SK-N-SH (cell line): ENCODE results near the gene EMX1. TPM values are rescaled to one million over a fixed set of nuclear protein-coding genes. Genes with fewer than 3 reads are reported as not detected.

Experiments used
- CTCF ChIA-PET: fragments of 300-600, 350-600 bp; formaldehyde crosslinking; extraction: SDS; loops from one replicate; lab custom pipeline; 2021; lab: Yijun Ruan, JAX
- POLR2A ChIA-PET: fragments of 350-600 bp; sonication (Branson Sonifier 250); formaldehyde crosslinking; extraction: SDS; loops from one replicate; lab custom pipeline; 2020; ENCODE audit warnings: antibody characterized with exemption, inconsistent platforms; lab: Yijun Ruan, JAX
- DNase-seq: peaks from one replicate; pipeline ENCODE4 v3.0.0; 2012
- H2AFZ ChIP-seq: fragments of 200-600 bp; sonication (generic); 2 replicates; pipeline ENCODE4 v1.8.1; 2016; ENCODE audit warnings: antibody characterized with exemption, mild to moderate bottlenecking, low read depth
- H3F3A ChIP-seq: fragments of 200-600 bp; sonication (generic); replicated peaks from 2 replicates; pipeline ENCODE3; 2016; ENCODE audit warnings: antibody characterized with exemption, mild to moderate bottlenecking; ENCODE audit not compliant: insufficient read depth
- H3K27ac ChIP-seq, 2 experiments: fragments of 200-500 bp in 1 of 2; fragments of 200-600 bp in 1 of 2; sonication (Bioruptor generic) in 1 of 2; sonication (generic), shearing (Covaris generic) in 1 of 2; 2 replicates each; pipeline versions ENCODE4 v1.5.1 to v1.6.1; 2014 to 2016; ENCODE audit warnings: low read depth in 2 of 2, inconsistent platforms in 1 of 2, low read length in 1 of 2, mild to moderate bottlenecking in 1 of 2, mixed read lengths in 1 of 2
- H3K27me3 ChIP-seq: fragments of 200-600 bp; sonication (generic), shearing (Covaris generic); 2 replicates; pipeline ENCODE4 v1.6.1; 2016; ENCODE audit warnings: mixed run types; ENCODE audit not compliant: insufficient read depth
- H3K36me3 ChIP-seq, 2 experiments: fragments of 200-500 bp in 1 of 2; fragments of 200-600 bp in 1 of 2; sonication (Bioruptor generic) in 1 of 2; sonication (generic) in 1 of 2; replicated peaks in 1 of 2; 2 replicates each; pipeline versions ENCODE3 to v1.5.1; 2014 to 2016; ENCODE audit warnings: low read length in 1 of 2, mild to moderate bottlenecking in 1 of 2; ENCODE audit not compliant: insufficient read depth in 2 of 2, control insufficient read depth in 1 of 2
- H3K4me1 ChIP-seq, 2 experiments: fragments of 200-500 bp in 1 of 2; fragments of 200-600 bp in 1 of 2; sonication (Bioruptor generic) in 1 of 2; sonication (generic), shearing (Covaris generic) in 1 of 2; 2 replicates each; pipeline versions ENCODE4 v1.5.1 to v1.6.1; 2014 to 2016; ENCODE audit warnings: low read depth in 1 of 2, low read length in 1 of 2, mixed run types in 1 of 2; ENCODE audit not compliant: insufficient read depth in 2 of 2, control insufficient read depth in 1 of 2
- H3K4me2 ChIP-seq: fragments of 200-600 bp; sonication (generic), shearing (Covaris generic); 2 replicates; pipeline ENCODE4 v1.6.1; 2017; ENCODE audit warnings: mixed run types
- H3K4me3 ChIP-seq, 2 experiments: fragments of 200-500 bp in 1 of 2; fragments of 200-600 bp in 1 of 2; sonication (Bioruptor generic) in 1 of 2; sonication (generic), shearing (Covaris generic) in 1 of 2; 2 replicates each; pipeline versions ENCODE4 v1.5.1 to v1.8.1; 2014 to 2016; ENCODE audit warnings: low read depth in 2 of 2, inconsistent platforms in 1 of 2, low read length in 1 of 2, mild to moderate bottlenecking in 1 of 2, mixed read lengths in 1 of 2, moderate library complexity in 1 of 2
- H3K79me2 ChIP-seq: fragments of 200-600 bp; sonication (generic); 2 replicates; pipeline ENCODE4 v1.8.1; 2017; ENCODE audit warnings: mild to moderate bottlenecking; ENCODE audit not compliant: insufficient read depth
- H3K9ac ChIP-seq: fragments of 200-600 bp; sonication (generic); 2 replicates; pipeline ENCODE4 v1.6.1; 2017; ENCODE audit warnings: mixed run types
- H3K9me2 ChIP-seq: fragments of 200-600 bp; sonication (generic); 2 replicates; pipeline ENCODE4 v1.6.1; 2017; ENCODE audit warnings: mixed run types
- H3K9me3 ChIP-seq: fragments of 200-600 bp; sonication (generic); 2 replicates; pipeline ENCODE4 v1.6.1; 2017; ENCODE audit warnings: mixed run types, mild to moderate bottlenecking, moderate library complexity
- H4K20me1 ChIP-seq: fragments of 200-600 bp; sonication (generic); 2 replicates; pipeline ENCODE4 v1.6.1; 2017; ENCODE audit warnings: mild to moderate bottlenecking, mixed run types; ENCODE audit not compliant: insufficient read depth
- CHD2 ChIP-seq: fragments of 150-350 bp; IDR thresholded peaks from 2 replicates; pipeline ENCODE4 v1.6.1; 2018; ENCODE audit warnings: low read length; ENCODE audit not compliant: partially characterized antibody
- ELF1 ChIP-seq: IDR thresholded peaks from 2 replicates; pipeline ENCODE4 v1.4.0; 2012
- FOXJ3 ChIP-seq: sonication (generic); formaldehyde crosslinking; IDR thresholded peaks from 2 replicates; pipeline ENCODE4 v1.5.1; 2020; ENCODE audit warnings: mild to moderate bottlenecking, missing genetic modification reagents
- GABPA ChIP-seq: IDR thresholded peaks from 2 replicates; pipeline ENCODE4 v1.4.0; 2012; ENCODE audit warnings: low read depth, mild to moderate bottlenecking
- GATA2 ChIP-seq: sonication (generic); formaldehyde crosslinking; IDR thresholded peaks from 2 replicates; pipeline ENCODE4 v1.5.0; 2020; ENCODE audit warnings: mild to moderate bottlenecking, missing genetic modification reagents
- MXI1 ChIP-seq: IDR thresholded peaks from 2 replicates; pipeline ENCODE4 v1.6.1; 2012; ENCODE audit warnings: mild to moderate bottlenecking, low read depth, low read length, improper control_type of control experiment
- NRF1 ChIP-seq: IDR thresholded peaks from 2 replicates; pipeline ENCODE4 v1.6.1; 2012; ENCODE audit warnings: low read depth, mild to moderate bottlenecking, low read length
- RAD21 ChIP-seq: IDR thresholded peaks from 2 replicates; pipeline ENCODE4 v1.6.1; 2012; ENCODE audit warnings: mild to moderate bottlenecking, low read length
- RFX5 ChIP-seq: IDR thresholded peaks from 2 replicates; pipeline ENCODE4 v1.6.1; 2012; ENCODE audit warnings: mild to moderate bottlenecking, improper control_type of control experiment, low read length
- RXRA ChIP-seq: IDR thresholded peaks from 2 replicates; pipeline ENCODE4 v1.4.0; 2012; ENCODE audit warnings: low read depth, mild to moderate bottlenecking, borderline replicate concordance
- SMC3 ChIP-seq: IDR thresholded peaks from 2 replicates; pipeline ENCODE4 v1.6.1; 2012; ENCODE audit warnings: low read depth, low read length, improper control_type of control experiment
- USF1 ChIP-seq: IDR thresholded peaks from 2 replicates; pipeline ENCODE4 v1.4.0; 2012; ENCODE audit warnings: low read depth, borderline replicate concordance
- WGBS: methylation state at CpG from one replicate; pipeline ENCODE4 v1.1.6; 2017; ENCODE audit warnings: low lambda C conversion rate; 5-methylcytosine and 5-hydroxymethylcytosine counted together
- polyA plus RNA-seq, 3 experiments: library from polyadenylated mRNA; depleted of rRNA; stranded (reverse); fragments of >200 nt; gene quantifications; 2 replicates each; pipeline ENCODE4 v1.2.3, GENCODE V29; 2012
- TF ChIP-seq, protein P1 (sequence below): fragments of 150-350 bp; IDR thresholded peaks from 2 replicates; pipeline ENCODE4 v1.6.1; 2016; ENCODE audit warnings: mild to moderate bottlenecking, low read depth, low read length
- TF ChIP-seq, protein P2 (sequence below): IDR thresholded peaks from 2 replicates; pipeline ENCODE4; 2012

The EMX1 gene
- polyA plus RNA-seq, 1 of the 3 experiments (the other 2 are of a cell fraction) = not detected

GRCh38 chr2:72932045-72932740 lies 14.9 kb downstream of the EMX1 start (continued):
- TF ChIP-seq GABPA (no peak), MXI1 (no peak)

- POLR2A ChIA-PET = no interaction called here
- H4K20me1 ChIP-seq = no peaks in the 10 kb centered on the region
- no peak overlapping the region for H3K9ac ChIP-seq
- CTCF ChIA-PET = interaction anchor here (0.9 to 5.3 kb wide), 3 partner anchors 11 to 41 kb away, joined by 3 to 36 read pairs (median 10); no protein-coding TSS in a partner anchor
- H3K9me3 ChIP-seq = no peaks in the 10 kb centered on the region
- no peak overlapping the region for H2AFZ ChIP-seq
- H3K4me2 ChIP-seq = no peak overlapping the region
- TF ChIP-seq, protein P1, sequence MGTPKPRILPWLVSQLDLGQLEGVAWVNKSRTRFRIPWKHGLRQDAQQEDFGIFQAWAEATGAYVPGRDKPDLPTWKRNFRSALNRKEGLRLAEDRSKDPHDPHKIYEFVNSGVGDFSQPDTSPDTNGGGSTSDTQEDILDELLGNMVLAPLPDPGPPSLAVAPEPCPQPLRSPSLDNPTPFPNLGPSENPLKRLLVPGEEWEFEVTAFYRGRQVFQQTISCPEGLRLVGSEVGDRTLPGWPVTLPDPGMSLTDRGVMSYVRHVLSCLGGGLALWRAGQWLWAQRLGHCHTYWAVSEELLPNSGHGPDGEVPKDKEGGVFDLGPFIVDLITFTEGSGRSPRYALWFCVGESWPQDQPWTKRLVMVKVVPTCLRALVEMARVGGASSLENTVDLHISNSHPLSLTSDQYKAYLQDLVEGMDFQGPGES = no peak
- no peak for TF ChIP-seq USF1
- TF ChIP-seq, all 33 proteins: peak for 0
- Histone ChIP-seq H3K4me3 (no peak overlapping the region), H3K4me1 (peaks cover 8 to 15% of the 10 kb centered on the region in 2 experiments; a peak in 1 of 4 replicates), H3K27me3 (peaks cover 16% of the 10 kb centered on the region; the same call in 1 of the 2 replicates), H3K36me3 (no peaks in the 10 kb centered on the region), H3K27ac (no peak overlapping the region), H3K79me2 (no peaks in the 10 kb centered on the region), H3K9me2 (no peaks in the 10 kb centered on the region), H3F3A (no peaks in the 10 kb centered on the region)
- 87% methylated on average over 3 of the region's 4 CpGs for WGBS
- no peak for DNase-seq
Observed at GRCh38 chr2:72932805-72933204, 15.5 kb downstream of the EMX1 start.

DNA sequence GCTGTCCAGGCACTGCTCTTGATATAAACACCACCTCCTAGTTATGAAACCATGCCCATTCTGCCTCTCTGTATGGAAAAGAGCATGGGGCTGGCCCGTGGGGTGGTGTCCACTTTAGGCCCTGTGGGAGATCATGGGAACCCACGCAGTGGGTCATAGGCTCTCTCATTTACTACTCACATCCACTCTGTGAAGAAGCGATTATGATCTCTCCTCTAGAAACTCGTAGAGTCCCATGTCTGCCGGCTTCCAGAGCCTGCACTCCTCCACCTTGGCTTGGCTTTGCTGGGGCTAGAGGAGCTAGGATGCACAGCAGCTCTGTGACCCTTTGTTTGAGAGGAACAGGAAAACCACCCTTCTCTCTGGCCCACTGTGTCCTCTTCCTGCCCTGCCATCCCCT lies 15.9 kb downstream of the EMX1 start:
- no peak for DNase-seq
- no peaks in the 10 kb centered on the region for H3K36me3 ChIP-seq
- WGBS = 66% methylated on average over 5 of the region's 5 CpGs
- no peak overlapping the region for H3K9ac ChIP-seq
- no peak overlapping the region for H3K27ac ChIP-seq
- H3K4me3 ChIP-seq = no peak overlapping the region
- H3F3A ChIP-seq = no peaks in the 10 kb centered on the region
- no peaks in the 10 kb centered on the region for H4K20me1 ChIP-seq
- ChIA-PET POLR2A (no interaction called here), CTCF (interaction anchor here (2.7 to 5.3 kb wide), 2 partner anchors 40 to 41 kb away, joined by 10 to 36 read pairs; no protein-coding TSS in a partner anchor)
- TF ChIP-seq ELF1 (no peak), CHD2 (no peak), SMC3 (no peak), RAD21 (no peak), NRF1 (no peak), USF1 (no peak), RFX5 (no peak), GATA2 (CRISPR knock-in tag) (no peak), RXRA (no peak), FOXJ3 (CRISPR knock-in tag) (no peak)
- TF ChIP-seq, protein P2, sequence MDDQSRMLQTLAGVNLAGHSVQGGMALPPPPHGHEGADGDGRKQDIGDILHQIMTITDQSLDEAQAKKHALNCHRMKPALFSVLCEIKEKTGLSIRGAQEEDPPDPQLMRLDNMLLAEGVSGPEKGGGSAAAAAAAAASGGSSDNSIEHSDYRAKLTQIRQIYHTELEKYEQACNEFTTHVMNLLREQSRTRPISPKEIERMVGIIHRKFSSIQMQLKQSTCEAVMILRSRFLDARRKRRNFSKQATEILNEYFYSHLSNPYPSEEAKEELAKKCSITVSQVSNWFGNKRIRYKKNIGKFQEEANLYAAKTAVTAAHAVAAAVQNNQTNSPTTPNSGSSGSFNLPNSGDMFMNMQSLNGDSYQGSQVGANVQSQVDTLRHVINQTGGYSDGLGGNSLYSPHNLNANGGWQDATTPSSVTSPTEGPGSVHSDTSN = no peak
- TF ChIP-seq, protein P1 = no peak
- H3K27me3 ChIP-seq = peaks cover 12% of the 10 kb centered on the region; the same call in 1 of the 2 replicates
- H3K9me2 ChIP-seq = no peaks in the 10 kb centered on the region
- no peaks in the 10 kb centered on the region for H3K9me3 ChIP-seq
- H3K4me1 ChIP-seq = peaks cover 8 to 15% of the 10 kb centered on the region in 2 experiments; a peak in 1 of 4 replicates
- no peak overlapping the region for H3K4me2 ChIP-seq
- H3K79me2 ChIP-seq = no peaks in the 10 kb centered on the region
- H2AFZ ChIP-seq = no peak overlapping the region
